Activated CD8-positive, alpha-beta T cell treated with anti-CD3 and anti-CD28 coated beads for 36 hours (primary cell): ENCODE data around the gene GRIN1. TPM values are rescaled to one million over a fixed set of nuclear protein-coding genes. Genes with fewer than 3 reads are reported as not detected.

Experiments used
- ATAC-seq: fragments of 200-7000 bp; cut with Tn5 transposase; one replicate; pipeline ENCODE4 v1.10.0; 2021; ENCODE audit warnings: mild to moderate bottlenecking, moderate library complexity
- CTCF ChIA-PET: fragments of 350-600 bp; sonication (Branson Sonifier 250); formaldehyde crosslinking; loops from one replicate; lab custom pipeline; 2021; ENCODE audit warnings: antibody characterized with exemption; lab: Charles Lee
- POLR2A ChIA-PET: fragments of 350-600 bp; sonication (Branson Sonifier 250); formaldehyde crosslinking; loops from one replicate; lab custom pipeline; 2021; ENCODE audit warnings: antibody characterized with exemption; lab: Charles Lee
- DNase-seq: peaks from one replicate; pipeline ENCODE4 v3.0.0-alpha.2; 2020
- H3K27ac Mint-ChIP-seq: one replicate; pipeline ENCODE4 v1.8.0; 2021; ENCODE audit warnings: mild to moderate bottlenecking, mixed read lengths
- H3K27me3 Mint-ChIP-seq: one replicate; pipeline ENCODE4 v1.8.0; 2021; ENCODE audit warnings: mixed read lengths
- H3K36me3 Mint-ChIP-seq: one replicate; pipeline ENCODE4 v1.8.0; 2021; ENCODE audit warnings: low read depth, mixed read lengths
- H3K4me1 Mint-ChIP-seq: one replicate; pipeline ENCODE4 v1.8.0; 2021; ENCODE audit warnings: low read depth, mixed read lengths
- H3K4me3 Mint-ChIP-seq: one replicate; pipeline ENCODE4 v1.8.0; 2021; ENCODE audit warnings: mild to moderate bottlenecking, moderate library complexity, mixed read lengths
- H3K9me3 Mint-ChIP-seq: one replicate; pipeline ENCODE4 v1.8.0; 2021; ENCODE audit warnings: mixed read lengths
- CTCF ChIP-seq: fragments of 200-600 bp; IDR thresholded peaks from one replicate; pipeline ENCODE4 v1.8.0; 2022; ENCODE audit warnings: antibody characterized with exemption, mild to moderate bottlenecking
- intact Hi-C: fragments of 100-400 bp; cut with micrococcal nuclease; formaldehyde crosslinking; loops from one replicate; pipeline ENCODE4 v1.10.0; 2022
- total RNA-seq, 2 experiments: library from RNA; stranded (reverse); gene quantifications; one replicate each; pipeline ENCODE4 v1.2.3, GENCODE V29; 2021

Gene GRIN1
- total RNA-seq, 2 experiments from 2014 or later = not detected

GRCh38 chr9:137163805-137164204, 24.9 kb downstream of the GRIN1 start:
- Mint-ChIP-seq H3K4me3 (no peak overlapping the region), H3K27me3 (peaks cover 37% of the 10 kb centered on the region), H3K27ac (no peak overlapping the region), H3K36me3 (no peaks in the 10 kb centered on the region), H3K4me1 (peaks cover 8% of the 10 kb centered on the region), H3K9me3 (no peaks in the 10 kb centered on the region)
- ChIA-PET POLR2A (no interaction called here), CTCF (no interaction called here)
- intact Hi-C loops = no loop called here
- no peak for TF ChIP-seq CTCF
- DNase-seq (no peak), ATAC-seq (no peak)

GRCh38 chr9:137164370-137165249, 25.7 kb downstream of the GRIN1 start:
- no peaks in the 10 kb centered on the region for H3K36me3 Mint-ChIP-seq
- no peak overlapping the region for H3K4me3 Mint-ChIP-seq
- H3K9me3 Mint-ChIP-seq = no peaks in the 10 kb centered on the region
- DNase-seq (no peak), ATAC-seq (no peak)
- CTCF ChIA-PET = interaction anchor here (1.1 kb wide), 1 partner anchor 118 kb away, joined by 3 read pairs; no protein-coding TSS in a partner anchor
- peaks cover 34% of the 10 kb centered on the region for H3K27me3 Mint-ChIP-seq
- TF ChIP-seq CTCF = no peak
- POLR2A ChIA-PET = no interaction called here
- no peak overlapping the region for H3K27ac Mint-ChIP-seq
- intact Hi-C loops = no loop called here
- peaks cover 4% of the 10 kb centered on the region for H3K4me1 Mint-ChIP-seq

- Mint-ChIP-seq H3K36me3 (no peaks in the 10 kb centered on the region), H3K9me3 (no peaks in the 10 kb centered on the region), H3K27ac (no peak overlapping the region), H3K4me3 (no peak overlapping the region), H3K27me3 (peaks cover 34% of the 10 kb centered on the region), H3K4me1 (peaks cover 4% of the 10 kb centered on the region)
- TF ChIP-seq CTCF = no peak
- ChIA-PET CTCF (interaction anchor here (1.1 to 1.9 kb wide), 3 partner anchors 11 to 118 kb away, joined by 3 to 7 read pairs (median 3); no protein-coding TSS in a partner anchor), POLR2A (no interaction called here)
- no peak for ATAC-seq
- intact Hi-C loops = no loop called here
- DNase-seq = no peak
These were observed 26.4 kb downstream of the GRIN1 start for GRCh38 chr9:137165250-137165836.

- Mint-ChIP-seq H3K9me3 (no peaks in the 10 kb centered on the region), H3K27me3 (peaks cover 34% of the 10 kb centered on the region), H3K27ac (no peak overlapping the region), H3K4me3 (no peak overlapping the region), H3K4me1 (peaks cover 4% of the 10 kb centered on the region), H3K36me3 (no peaks in the 10 kb centered on the region)
- POLR2A ChIA-PET = interaction anchor here (1.1 kb wide), 1 partner anchor 13 kb away, joined by 3 read pairs; no protein-coding TSS in a partner anchor
- intact Hi-C loops = no loop called here
- DNase-seq = no peak
- CTCF ChIA-PET = interaction anchor here (1.1 to 1.9 kb wide), 2 partner anchors 10 to 12 kb away, joined by 3 to 7 read pairs; no protein-coding TSS in a partner anchor
- no peak for ATAC-seq
- TF ChIP-seq CTCF = no peak
These were observed 27.7 kb downstream of the GRIN1 start for GRCh38 chr9:137166380-137167229.
